GM18507 (cell line): ENCODE results near the gene AGXT.

Source experiments
- DNase-seq: peaks from one replicate; pipeline ENCODE4 v3.0.0; 2011; ENCODE audit warnings: low read depth; ENCODE audit not compliant: insufficient read length; ENCODE audit errors: extremely low spot score
- FAIRE-seq: peaks from 2 replicates; lab custom pipeline; 2011; peaks lifted over from hg19 to GRCh38; lab: Jason Lieb, UNC

Gene AGXT

DNA sequence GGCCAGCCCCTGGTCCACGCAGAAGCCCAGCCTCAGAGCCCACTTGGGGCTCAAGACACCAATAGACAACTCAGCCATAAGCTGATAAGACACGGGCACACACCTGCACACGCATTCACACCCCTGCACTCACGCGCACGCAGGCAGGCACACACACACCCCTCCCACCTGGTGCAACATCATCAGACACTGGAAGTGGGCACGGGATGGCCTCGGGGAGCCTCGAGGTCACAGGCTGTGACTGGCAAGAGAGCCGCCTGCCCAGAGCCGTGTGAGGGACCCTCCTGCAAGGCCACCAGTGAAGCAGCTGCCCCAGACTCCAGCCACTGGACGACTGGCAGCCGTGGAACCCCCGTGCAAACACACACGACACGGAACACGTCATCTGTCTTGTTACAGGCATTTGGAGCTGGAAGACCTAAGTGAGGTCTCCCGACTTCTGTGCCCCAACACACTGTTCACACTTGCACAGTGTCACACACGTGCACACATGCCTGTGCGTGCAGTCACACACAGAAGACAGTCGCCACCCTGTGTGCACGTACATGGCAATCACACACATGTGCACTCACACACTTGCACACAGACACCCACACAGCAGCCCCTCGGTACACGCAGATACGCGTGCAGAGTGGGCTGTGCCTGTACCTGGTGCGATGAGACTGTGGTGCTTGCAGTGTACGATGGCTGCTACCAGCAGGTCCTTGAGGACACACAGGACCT is 26.4 kb downstream of the AGXT start:
- no peak for FAIRE-seq
- DNase-seq: no peak

DNA sequence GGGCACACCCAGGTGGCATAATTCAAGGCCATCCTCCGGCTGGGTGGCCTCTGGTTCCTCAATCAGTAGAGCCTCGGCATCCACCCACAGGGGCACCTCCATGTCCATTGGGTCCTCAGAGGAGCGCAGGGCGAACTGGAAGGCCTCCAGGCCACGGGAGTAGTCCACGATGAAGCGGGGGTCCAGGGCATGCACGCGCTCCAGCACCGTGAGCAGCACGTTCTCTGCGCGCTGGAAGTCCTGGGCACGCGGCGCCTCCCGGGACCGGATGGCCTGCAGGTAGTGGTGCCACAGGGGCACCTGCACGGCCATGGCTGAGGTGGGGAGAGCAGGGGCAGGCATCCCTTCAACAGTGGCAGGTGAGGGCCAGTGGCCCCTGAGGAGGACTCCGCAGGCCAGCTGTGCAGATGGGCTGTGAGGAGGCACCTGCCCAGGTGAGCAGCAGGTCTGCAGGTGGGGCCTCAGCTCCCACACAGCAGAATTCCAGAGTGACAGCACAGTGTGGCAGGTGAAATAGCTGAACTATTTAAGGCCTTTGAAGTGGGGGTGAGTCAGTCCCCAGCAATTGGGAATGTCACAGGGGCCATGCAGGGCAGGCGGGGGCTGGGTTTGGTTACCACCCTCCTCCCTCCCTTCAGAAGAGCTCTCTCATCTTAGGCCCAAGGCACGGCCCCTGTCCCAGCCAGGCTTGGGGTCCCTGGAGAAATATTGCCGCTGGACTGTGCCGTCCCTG is 27.2 kb downstream of the AGXT start, which contains the start of gene MAB21L4:
MAB21L4 (minus strand) TSS at position 501 of the 733 bp plus-strand sequence; CDS start at position 342, 159 bp downstream.
- FAIRE-seq (no peak), DNase-seq (no peak)

DNA sequence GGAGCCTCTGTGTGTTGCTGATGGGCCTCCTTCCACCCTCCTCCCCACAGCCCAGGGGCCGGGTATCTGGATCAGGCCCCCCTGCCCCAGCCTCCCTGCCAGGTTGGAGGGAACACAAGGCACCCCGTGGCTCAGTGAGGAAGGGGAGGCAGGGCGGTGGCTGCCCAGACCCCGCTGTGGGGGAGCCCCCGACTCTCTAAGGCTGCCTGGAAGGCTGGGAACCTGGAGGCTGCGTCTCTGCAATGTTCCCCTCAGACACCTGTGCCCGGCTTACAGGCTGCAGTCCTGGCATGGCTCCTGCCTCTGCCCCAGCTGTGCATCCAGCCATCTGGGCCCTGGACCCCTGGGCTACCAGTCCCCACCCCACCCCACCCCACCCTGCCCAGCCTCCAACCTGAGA is 27.8 kb downstream of the AGXT start:
- no peak for FAIRE-seq

DNA sequence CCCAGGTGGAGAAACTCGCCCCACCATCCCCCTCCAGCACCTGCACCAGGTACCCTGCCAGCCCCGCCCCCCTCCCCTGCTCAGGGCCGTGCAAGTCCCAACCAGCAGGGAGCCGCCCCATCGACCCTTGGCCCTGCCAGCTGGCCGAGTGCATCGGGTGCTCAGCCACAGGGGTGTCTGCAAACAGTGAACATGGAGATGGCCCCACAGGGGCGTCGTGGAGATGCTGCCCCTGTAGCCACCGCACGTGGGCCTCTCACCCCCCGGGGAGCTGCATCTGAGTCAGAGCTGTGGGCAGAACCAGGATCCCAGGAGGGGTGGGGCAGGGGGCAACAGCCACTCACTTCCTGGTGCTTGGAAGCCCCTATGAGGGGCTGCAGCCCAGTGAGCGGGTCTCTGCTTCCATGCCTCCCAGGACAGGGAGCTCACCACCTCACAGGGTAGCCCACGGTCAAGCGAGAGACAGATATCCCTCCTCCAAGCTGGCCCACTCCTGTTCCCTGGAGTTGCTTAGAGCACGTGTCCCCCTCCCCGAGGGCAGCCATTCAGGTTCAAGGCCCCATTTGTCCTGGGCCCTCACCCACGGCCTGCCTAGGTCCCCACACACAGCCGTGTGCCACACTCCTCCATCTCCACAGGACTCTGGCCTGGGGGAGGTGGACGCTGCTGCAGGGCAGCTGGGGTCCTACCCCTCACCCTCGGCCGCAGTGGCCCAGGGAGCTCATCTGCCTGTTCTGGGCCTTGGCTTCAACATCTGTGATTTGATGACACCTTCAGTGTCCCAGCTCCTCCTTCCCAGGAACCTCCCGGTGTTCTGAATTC is 28.5 kb downstream of the AGXT start:
- FAIRE-seq (no peak), DNase-seq (no peak)

More for the DNA sequence above, 27.8 kb downstream of the AGXT start:
- no peak for DNase-seq

DNA sequence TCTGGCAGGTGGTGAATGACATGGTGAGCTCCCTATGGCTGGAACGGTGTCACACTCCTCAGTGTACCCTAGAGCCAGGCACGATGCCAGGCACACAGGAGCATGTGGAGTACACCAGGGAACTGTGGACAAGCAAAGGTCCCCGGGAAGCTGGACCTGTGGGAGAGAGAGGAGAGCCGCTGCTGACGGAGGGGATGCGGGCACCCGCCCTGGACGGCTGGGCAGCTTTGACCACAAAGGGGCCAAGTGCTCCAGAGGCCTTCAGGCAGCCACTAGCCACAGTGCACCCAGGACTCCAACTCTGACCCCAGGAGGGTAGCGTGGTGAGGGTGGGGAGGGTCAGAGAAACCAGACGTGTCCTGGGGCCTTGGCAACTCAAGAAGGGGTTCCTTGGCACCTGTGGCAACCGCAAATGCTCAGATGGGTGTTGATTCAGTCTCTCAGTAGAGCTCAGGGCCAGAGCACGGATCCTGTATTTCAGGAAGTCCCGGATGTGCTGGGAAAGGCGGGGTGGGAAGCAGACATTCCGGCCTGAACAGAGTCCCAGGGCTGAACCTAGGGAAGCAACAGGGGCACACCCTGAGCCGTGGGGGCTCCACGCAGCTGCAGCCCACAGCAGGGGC is 29.6 kb downstream of the AGXT start:
- FAIRE-seq: no peak

DNA sequence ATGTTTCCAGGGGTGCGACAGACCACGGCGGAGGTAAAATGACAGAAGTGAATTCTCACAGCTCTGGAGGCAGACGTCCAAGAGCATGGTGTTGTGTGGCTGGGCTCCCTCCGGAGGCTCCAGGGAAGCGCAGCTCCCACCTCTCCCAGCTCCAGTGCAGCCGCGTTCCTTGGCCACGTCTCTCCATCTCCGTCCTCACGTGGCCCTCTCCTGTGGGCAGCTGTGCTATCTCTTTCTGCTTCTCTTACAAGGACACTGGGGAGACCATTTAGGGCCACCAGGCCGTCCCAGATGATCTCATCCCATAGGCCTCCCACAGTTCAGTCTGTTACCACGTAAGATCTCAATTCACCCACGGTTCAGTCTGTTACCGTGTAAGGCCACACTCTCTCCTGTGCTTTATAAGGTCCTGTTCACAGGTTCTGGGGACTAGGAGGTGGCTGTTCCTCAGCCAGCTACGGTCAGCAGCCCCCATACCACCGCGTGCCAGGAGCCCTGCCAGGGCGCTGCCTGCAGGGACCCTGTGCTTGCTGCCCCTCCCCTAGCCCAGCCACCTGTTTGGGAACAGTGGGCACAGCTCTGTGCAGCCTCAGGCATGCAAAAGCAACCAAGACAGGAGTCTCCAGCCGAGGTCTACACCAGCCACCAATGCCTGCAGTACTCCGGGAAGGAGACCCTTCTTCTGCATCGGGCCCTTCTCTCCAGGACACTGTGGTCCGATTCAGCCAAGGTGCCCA is 30.3 kb downstream of the AGXT start:
- no peak for FAIRE-seq
- no peak for DNase-seq

More for the DNA sequence above, 29.6 kb downstream of the AGXT start:
- DNase-seq: no peak

DNA sequence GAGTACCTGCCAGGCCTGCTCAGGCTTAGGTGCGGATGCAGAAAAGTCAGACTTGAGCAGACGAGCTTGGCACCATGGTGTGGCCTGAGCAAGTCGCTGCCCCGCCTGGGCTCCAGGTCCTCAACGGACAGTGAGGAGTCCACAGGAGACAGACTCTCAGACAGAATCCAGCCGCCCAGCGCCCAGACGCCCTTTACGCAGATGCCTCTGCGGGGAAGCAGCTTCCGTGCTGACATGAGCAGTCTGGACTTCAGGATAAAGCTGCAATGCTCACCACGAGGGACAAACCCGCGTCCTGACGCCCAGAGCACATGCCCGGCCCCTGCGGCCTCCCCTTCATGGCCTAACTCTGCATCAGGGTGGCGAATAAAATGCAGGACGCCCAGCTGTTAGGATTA is 30.8 kb downstream of the AGXT start:
- FAIRE-seq: no peak
- no peak for DNase-seq

DNA sequence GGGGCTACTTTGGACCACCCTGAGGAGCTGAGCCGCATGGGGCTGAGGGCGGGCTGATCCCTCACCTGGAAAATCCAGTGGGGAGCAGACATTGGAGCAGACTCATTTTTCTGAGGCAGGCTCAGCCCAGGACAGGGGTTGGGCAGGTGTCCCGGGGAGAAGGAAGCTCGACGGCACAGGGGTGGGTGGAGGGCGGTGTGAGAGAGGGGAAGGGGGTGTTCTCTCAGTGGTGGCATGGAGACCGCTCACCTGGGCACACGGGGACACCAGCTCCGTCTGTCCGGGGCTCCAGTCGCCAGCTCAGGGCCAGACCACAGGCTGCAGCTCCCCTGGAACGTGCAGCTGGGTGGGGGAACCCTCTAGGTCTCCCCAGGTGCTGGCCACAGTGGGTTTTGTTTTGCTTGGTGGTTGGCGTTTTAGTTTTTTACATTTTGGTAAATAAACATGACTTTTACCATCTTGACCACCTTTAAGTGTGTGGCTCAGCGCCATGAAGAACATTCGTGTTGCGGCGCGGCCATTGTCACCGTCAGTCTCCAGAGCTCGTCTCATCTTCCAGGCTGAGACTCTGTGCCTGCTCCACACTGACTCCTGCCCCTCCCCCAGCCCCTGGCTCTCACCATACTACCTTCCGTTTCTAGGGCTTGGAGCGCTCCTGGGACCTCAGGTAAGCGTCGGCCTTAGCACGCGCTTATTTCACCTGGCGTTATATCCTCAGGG is 31.7 kb downstream of the AGXT start:
- FAIRE-seq: no peak
- no peak for DNase-seq

DNA sequence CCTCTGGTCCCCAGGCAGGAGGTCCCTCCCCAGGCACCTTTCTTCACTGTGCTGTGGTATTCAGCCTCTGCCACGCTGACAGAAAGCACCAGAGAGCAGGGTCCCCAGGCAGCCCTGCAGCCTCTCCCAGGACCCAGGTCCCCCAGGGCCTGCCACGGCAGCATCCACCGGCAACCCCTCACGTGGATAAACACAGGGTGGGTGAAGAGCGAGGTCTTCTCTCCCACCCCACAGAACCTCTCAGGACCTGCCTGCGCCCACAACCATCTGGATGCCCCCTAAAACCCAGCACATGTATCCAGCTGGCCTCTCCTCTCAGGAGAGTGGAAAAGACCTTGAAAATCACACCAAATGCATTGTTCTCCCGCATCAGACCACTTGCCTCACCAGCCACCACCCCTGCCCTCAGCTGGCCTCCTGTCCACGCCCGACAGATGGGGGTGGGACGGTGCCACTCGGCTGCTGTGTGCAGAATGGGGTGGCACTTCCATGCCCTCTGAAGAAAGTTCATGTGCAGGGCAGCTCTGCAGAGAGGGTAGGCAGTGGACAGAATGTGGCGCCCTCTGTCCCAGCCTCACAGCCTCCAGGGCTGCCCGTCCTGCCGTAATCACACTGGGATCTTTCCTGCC is 33.5 kb downstream of the AGXT start:
- FAIRE-seq: no peak
- no peak for DNase-seq

DNA sequence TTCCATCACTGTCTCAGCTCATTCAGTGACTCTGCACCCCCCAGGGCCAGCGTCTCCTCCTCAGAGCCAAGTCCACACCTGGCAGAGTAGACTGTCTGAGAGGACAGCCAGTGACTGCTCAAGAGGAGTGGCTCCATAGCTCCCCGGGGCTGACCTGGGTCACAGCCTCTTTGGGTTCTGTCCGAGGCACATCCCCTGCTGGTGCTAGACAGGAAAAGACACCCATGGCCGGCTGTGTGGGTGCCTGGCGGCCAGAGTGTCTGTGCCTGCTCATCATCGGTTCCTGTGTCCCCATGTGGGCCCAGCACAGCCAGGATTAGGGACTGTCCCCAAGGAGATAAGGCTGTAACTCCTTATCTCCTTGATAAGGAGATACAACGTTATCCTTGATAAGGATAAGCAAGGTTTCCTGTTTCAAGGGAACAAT is 34.0 kb downstream of the AGXT start:
- DNase-seq: no peak
- no peak for FAIRE-seq

DNA sequence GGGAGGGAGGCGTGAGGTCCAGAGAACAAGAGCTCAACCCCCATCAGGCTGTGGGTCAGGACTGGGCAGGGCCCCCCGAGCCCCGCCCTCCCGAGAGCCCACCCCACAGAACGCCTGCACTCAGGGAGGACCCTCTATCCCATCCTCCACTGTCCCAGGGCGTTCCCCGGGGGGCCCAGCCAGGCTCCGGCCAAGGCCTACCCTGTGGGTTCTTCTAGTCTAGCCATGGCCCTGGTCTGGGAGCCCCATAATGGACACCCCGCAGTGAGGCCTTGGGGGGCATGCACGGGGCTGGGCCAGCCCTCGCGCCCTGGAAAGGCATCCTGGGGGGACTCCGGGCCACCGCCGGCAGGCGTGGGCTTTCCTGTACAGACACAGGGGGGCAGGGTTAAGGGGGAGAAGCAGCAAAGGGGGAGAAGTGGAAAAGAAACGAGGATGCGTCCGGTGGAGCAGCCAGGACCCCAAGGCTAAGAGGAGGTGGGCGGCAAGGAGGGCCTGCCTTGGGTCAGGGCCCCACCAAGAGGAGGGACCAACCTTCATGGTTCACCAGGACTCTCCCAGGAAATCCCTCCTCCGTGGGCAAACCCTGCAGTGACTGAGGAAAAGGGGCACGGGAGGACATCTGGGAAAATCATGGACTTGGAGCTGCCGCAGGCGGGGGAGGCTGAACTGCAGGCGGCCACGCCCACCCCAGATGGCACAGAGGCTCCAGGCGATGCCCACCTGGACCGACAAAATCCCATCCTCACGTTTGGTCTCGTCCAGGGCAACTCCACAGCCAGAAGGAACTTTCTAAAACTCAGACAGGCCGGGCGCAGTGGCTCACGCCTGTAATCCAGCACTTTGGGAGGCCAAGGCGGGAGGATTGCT is 34.8 kb downstream of the AGXT start:
- DNase-seq: no peak
- no peak for FAIRE-seq

DNA sequence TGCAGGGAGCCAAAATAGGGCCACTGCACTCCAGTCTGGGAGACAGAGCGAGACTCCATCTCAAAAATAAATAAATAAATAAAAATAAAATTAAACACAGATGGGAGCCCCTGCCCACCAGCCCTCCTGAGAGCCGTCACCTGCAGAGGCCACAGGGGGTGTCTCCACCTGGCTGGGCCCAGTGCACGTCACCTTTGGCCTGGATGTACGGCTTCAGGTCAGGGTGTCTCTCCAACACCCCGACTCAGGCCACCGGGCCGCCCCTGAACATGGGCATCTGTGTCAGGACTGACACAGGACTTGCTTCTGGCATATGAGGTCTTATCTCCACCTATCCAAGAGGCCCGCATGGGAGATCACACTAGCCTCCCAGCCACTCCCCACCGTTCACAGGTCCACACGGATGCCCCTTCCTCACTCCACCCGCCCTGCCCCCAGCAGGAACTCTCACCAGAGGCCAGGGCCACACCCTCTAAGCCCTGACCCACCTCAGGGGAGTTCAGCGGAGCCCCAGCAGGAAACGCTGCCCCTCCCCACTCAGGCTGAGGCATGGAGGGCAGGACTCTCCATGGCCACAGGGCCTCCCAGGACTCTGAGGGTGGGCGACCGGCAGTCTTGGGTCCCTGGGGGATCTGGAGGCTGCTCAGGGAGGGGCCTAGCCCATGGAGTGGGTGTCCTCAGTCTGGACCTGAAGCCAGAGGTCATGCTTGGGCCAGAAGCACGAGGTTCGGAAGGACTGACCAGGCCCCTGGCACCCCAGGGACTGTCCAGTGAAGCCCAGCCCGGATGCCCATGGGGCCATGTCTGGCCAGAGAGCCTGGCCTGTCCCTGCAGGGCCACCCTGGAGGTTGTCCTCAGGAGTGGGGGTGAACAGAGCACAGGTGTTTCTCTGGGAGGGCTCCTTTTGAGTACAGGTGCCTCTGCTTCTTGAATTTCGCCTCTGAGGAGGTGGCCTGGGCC is 35.9 kb downstream of the AGXT start:
- no peak for DNase-seq
- FAIRE-seq: no peak

DNA sequence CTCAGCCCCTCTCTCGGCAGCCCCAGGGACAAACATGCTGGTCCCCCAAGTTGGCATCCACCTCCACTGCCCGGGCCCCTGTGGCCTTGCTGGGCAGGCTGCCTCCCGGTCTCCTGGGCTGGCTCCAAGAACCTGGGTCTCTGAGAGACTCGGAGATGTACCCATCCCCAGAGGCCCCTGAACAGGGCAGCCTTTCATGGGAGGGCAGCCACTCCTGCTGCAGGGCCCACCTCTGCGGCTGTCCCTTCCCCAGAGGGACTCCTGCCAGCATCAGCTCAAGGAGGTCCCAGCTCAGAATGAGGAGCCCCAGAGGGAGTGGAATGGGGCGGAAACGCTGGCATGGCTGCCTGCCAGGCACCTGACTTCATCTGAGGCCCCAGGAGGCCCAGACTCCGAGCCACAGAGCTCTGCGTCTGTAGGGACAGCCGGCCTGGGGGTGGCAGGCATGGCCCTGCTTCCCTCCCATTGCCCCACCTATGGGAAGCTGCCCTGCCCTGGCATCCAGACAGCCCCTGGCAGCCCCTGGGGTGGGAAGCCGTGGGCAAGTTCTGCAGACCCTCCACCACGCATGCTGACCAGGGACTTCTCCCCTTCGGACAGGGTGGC is 36.7 kb downstream of the AGXT start:
- no peak for DNase-seq
- FAIRE-seq: no peak

DNA sequence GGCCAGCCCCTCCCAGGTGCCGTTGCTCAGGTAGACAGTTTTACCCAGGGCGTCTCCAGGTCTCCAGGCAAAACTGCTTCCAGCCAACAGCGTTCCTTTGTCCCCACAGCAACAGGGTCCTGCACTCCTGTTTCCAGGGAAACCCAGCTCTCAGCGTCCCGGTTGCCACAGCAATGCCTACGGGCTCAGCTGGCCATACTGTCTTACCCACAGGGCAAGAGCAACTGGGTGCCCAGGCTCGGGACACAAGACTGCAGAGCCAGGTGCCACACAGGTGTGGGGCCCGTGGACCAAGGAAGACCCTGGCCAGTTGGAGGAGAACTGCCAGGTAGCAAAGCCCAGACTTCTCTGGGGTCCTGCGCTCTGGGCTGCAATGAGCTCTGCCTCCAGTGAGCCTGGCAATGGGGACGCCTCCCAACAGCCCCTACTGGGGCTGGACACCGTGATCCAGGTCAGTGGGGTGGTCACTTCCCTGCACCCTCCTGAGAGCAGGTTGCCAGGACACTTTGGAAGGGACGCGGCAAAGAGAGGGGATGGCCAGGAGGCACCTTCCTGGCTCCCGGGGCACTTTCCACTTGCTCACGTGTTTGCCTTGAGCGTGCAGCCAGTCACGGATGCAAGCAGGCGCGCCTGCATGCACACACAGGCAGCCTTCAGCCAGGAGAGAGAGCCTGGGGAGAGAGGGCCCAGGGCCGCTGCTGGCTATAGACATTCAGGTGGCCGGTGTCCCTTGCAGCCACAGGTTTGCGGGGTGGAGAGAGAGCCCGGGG is 37.7 kb downstream of the AGXT start, which contains the start of gene CROCC2:
CROCC2 (plus strand) TSS at position 196 of the 770 bp plus-strand sequence; CDS start at position 374, 178 bp downstream.
- FAIRE-seq (no peak), DNase-seq (no peak)
